NCI-H2227 (cell line): ENCODE data around the gene RPL26.
"Not testable (repeated sequence)": the region's sequence is repeated elsewhere in the genome, so short reads cannot be mapped to it uniquely, and the experiment has no call there.

Experiments used
- DNase-seq: peaks from one replicate; lab custom pipeline; 2025; ENCODE audit not compliant: unreplicated experiment; lab: John Stamatoyannopoulos, UW

RPL26 gene

GRCh38 chr17:8397636-8398035 is 14.6 kb upstream of the RPL26 start, which contains the start of gene RNF222:
RNF222 (minus strand) TSS chr17:8397827; CDS start chr17:8393461, 4,366 bp downstream.
- DNase-seq, result no peak

GRCh38 chr17:8394497-8394896 is 11.5 kb upstream of the RPL26 start:
- DNase-seq, result not testable (repeated sequence)

GRCh38 chr17:8393470-8394231 is 10.7 kb upstream of the RPL26 start:
- no peak for DNase-seq

- no peak for DNase-seq
Measured at GRCh38 chr17:8392674-8393469, 9.9 kb upstream of the RPL26 start.

- no peak for DNase-seq
Measured at GRCh38 chr17:8392274-8392673, 9.3 kb upstream of the RPL26 start.

GRCh38 chr17:8391711-8392110 is 8.7 kb upstream of the RPL26 start:
- no peak for DNase-seq

GRCh38 chr17:8387914-8388651 is 5.1 kb upstream of the RPL26 start:
- no peak for DNase-seq

GRCh38 chr17:8386841-8387240 is 3.8 kb upstream of the RPL26 start:
- DNase-seq, result no peak

- no peak for DNase-seq
Measured at GRCh38 chr17:8384801-8385378, 1.9 kb upstream of the RPL26 start.

GRCh38 chr17:8382880-8383142 is 182 bp downstream of the RPL26 start:
- DNase-seq, result no peak

GRCh38 chr17:8382052-8382879 is 727 bp downstream of the RPL26 start:
- DNase-seq, result peak; percentile 27

- DNase-seq, result no peak
Measured at GRCh38 chr17:8380049-8380448, 2.9 kb downstream of the RPL26 start.

- DNase-seq, result not testable (repeated sequence)
Measured at GRCh38 chr17:8378117-8378516, 4.9 kb downstream of the RPL26 start.

GRCh38 chr17:8377422-8377821 is 5.6 kb downstream of the RPL26 start:
- DNase-seq, result no peak

GRCh38 chr17:8376271-8377067 is 6.5 kb downstream of the RPL26 start, which contains the start of gene KRABD2:
KRABD2 (minus strand) TSS chr17:8376704.
- DNase-seq, result peak; percentile 89

- DNase-seq, result peak; percentile 45
Measured at GRCh38 chr17:8375738-8376259, 7.2 kb downstream of the RPL26 start.

GRCh38 chr17:8373856-8374255 is 9.1 kb downstream of the RPL26 start:
- DNase-seq, result not testable (repeated sequence)

GRCh38 chr17:8372422-8372821 is 10.6 kb downstream of the RPL26 start:
- DNase-seq, result no peak

- DNase-seq, result no peak
Measured at GRCh38 chr17:8371786-8372185, 11.2 kb downstream of the RPL26 start.
